Esophagus (tissue), 2 donors: ENCODE measurements around the gene SPO11. TPM values are rescaled to one million over a fixed set of nuclear protein-coding genes. Genes with fewer than 3 reads are reported as not detected.

Experiments
- H3K27ac ChIP-seq, 2 donors: one replicate each; pipeline ENCODE4 v1.5.1; 2013; ENCODE audit warnings: low read depth in 2 of 2, mild to moderate bottlenecking in 2 of 2, inconsistent platforms in 1 of 2, low read length in 1 of 2, moderate library complexity in 1 of 2
- H3K27me3 ChIP-seq, 2 donors: one replicate each; pipeline ENCODE4 v1.6.1; 2013; ENCODE audit warnings: low read length in 2 of 2, control low read depth in 1 of 2, mild to moderate bottlenecking in 1 of 2; ENCODE audit not compliant: insufficient read depth in 2 of 2, control insufficient read depth in 1 of 2
- H3K36me3 ChIP-seq, 2 donors: one replicate each; pipeline ENCODE4 v1.6.1; 2013; ENCODE audit warnings: low read length in 1 of 2; ENCODE audit not compliant: control insufficient read depth in 2 of 2, insufficient read depth in 2 of 2
- H3K4me1 ChIP-seq, 2 donors: one replicate each; pipeline ENCODE4 v1.6.1; 2013; ENCODE audit warnings: low read length in 1 of 2; ENCODE audit not compliant: control insufficient read depth in 2 of 2, insufficient read depth in 2 of 2
- H3K4me3 ChIP-seq, 2 donors: one replicate each; pipeline ENCODE4 v1.5.1; 2013; ENCODE audit warnings: low read length in 2 of 2, mild to moderate bottlenecking in 2 of 2, low read depth in 1 of 2, moderate library complexity in 1 of 2
- H3K9me3 ChIP-seq, 2 donors: one replicate each; pipeline ENCODE4 v1.6.1; 2013; ENCODE audit warnings: mild to moderate bottlenecking in 2 of 2, low read depth in 1 of 2, low read length in 1 of 2, moderate library complexity in 1 of 2; ENCODE audit not compliant: control insufficient read depth in 2 of 2, insufficient read depth in 1 of 2
- WGBS, 2 donors: extraction: QIAGEN DNeasy Blood & Tissue Kit; methylation state at CpG; one replicate each; pipeline ENCODE4 v1.1.7; 2013; 5-methylcytosine and 5-hydroxymethylcytosine counted together
- polyA plus RNA-seq, 2 donors: library from polyadenylated mRNA; stranded (reverse); fragments of 200-250 nt; gene quantifications; one replicate each; pipeline ENCODE4 v1.2.3, GENCODE V29; 2013
- donor health status: healthy with polysubstance abuse.
- donor health status: Bipolar disorder and iron deficiency.

Gene SPO11
- not detected for polyA plus RNA-seq

GRCh38 chr20:57329608-57330221, at the start of gene SPO11:
TSS of gene SPO11 (plus strand) at chr20:57329803. CDS start at chr20:57329868, 65 bp downstream.
- no peak within 1 kb of the TSS for H3K4me3 ChIP-seq
- 66 to 74% methylated on average over 40 of the region's 40 CpGs for WGBS, 2 donors
- peaks cover 0 to 11% of the 10 kb centered on the region in 2 donors for H3K4me1 ChIP-seq
- no peak within 1 kb of the TSS for H3K27ac ChIP-seq
- no peaks in the 10 kb centered on the region for H3K27me3 ChIP-seq
- H3K36me3 ChIP-seq = no peaks in the 10 kb centered on the region
- no peaks in the 10 kb centered on the region for H3K9me3 ChIP-seq

- no peaks in the 10 kb centered on the region for H3K36me3 ChIP-seq
- no peaks in the 10 kb centered on the region for H3K4me1 ChIP-seq
- H3K9me3 ChIP-seq = no peaks in the 10 kb centered on the region
- no peak overlapping the region for H3K27ac ChIP-seq
- 91% methylated on average over 10 of the region's 10 CpGs for WGBS, 2 donors
- H3K27me3 ChIP-seq = no peaks in the 10 kb centered on the region
- no peak overlapping the region for H3K4me3 ChIP-seq
Measured at GRCh38 chr20:57280221-57280620, 49.4 kb upstream of the SPO11 start.

- WGBS, 2 donors = 82 to 86% methylated on average over 7 of the region's 7 CpGs
- H3K36me3 ChIP-seq = no peaks in the 10 kb centered on the region
- H3K4me3 ChIP-seq = no peak overlapping the region
- H3K27me3 ChIP-seq = no peaks in the 10 kb centered on the region
- no peaks in the 10 kb centered on the region for H3K9me3 ChIP-seq
- no peaks in the 10 kb centered on the region for H3K4me1 ChIP-seq
- H3K27ac ChIP-seq = no peak overlapping the region
Measured at GRCh38 chr20:57281900-57282299, 47.7 kb upstream of the SPO11 start.

- Histone ChIP-seq H3K36me3 (no peaks in the 10 kb centered on the region), H3K27ac (no peak overlapping the region), H3K4me3 (no peak overlapping the region), H3K4me1 (no peaks in the 10 kb centered on the region), H3K27me3 (no peaks in the 10 kb centered on the region), H3K9me3 (no peaks in the 10 kb centered on the region)
- 51 to 57% methylated on average over 18 of the region's 18 CpGs for WGBS, 2 donors
Measured at GRCh38 chr20:57282670-57283361, 46.8 kb upstream of the SPO11 start.

GRCh38 chr20:57283860-57284259, 45.7 kb upstream of the SPO11 start:
- no peaks in the 10 kb centered on the region for H3K9me3 ChIP-seq

GRCh38 chr20:57287007-57287880, 42.4 kb upstream of the SPO11 start:
- Histone ChIP-seq H3K4me1 (peaks cover 3 to 4% of the 10 kb centered on the region in 2 donors), H3K4me3 (no peak overlapping the region), H3K27ac (no peak overlapping the region), H3K36me3 (no peaks in the 10 kb centered on the region), H3K27me3 (no peaks in the 10 kb centered on the region), H3K9me3 (no peaks in the 10 kb centered on the region)
- WGBS, 2 donors = 50 to 52% methylated on average over 14 of the region's 14 CpGs

More at GRCh38 chr20:57283860-57284259, 45.7 kb upstream of the SPO11 start:
- Histone ChIP-seq H3K27ac (no peak overlapping the region), H3K36me3 (no peaks in the 10 kb centered on the region), H3K4me1 (peaks cover 0 to 2% of the 10 kb centered on the region in 2 donors), H3K27me3 (no peaks in the 10 kb centered on the region), H3K4me3 (no peak overlapping the region)
- WGBS, 2 donors = 82 to 85% methylated on average over 7 of the region's 7 CpGs

- Histone ChIP-seq H3K27ac (no peak overlapping the region), H3K27me3 (no peaks in the 10 kb centered on the region), H3K4me3 (no peak overlapping the region), H3K9me3 (no peaks in the 10 kb centered on the region), H3K36me3 (no peaks in the 10 kb centered on the region), H3K4me1 (peaks cover 3 to 4% of the 10 kb centered on the region in 2 donors)
- WGBS, 2 donors = 58 to 61% methylated on average over 6 of the region's 6 CpGs
Measured at GRCh38 chr20:57287901-57288300, 41.7 kb upstream of the SPO11 start.

- Histone ChIP-seq H3K9me3 (no peaks in the 10 kb centered on the region), H3K36me3 (no peaks in the 10 kb centered on the region), H3K4me1 (peaks cover 3 to 4% of the 10 kb centered on the region in 2 donors), H3K4me3 (no peak overlapping the region), H3K27me3 (no peaks in the 10 kb centered on the region), H3K27ac (no peak overlapping the region)
- 28 to 38% methylated on average over 16 of the region's 16 CpGs for WGBS, 2 donors
Measured at GRCh38 chr20:57288651-57289277, 40.8 kb upstream of the SPO11 start.
